Body of pancreas (tissue), 4 donors: Measurements from ENCODE around the gene ATP10D.

Source experiments
- POLR2A ChIP-seq, 3 donors: fragments of 450-650 bp; IDR thresholded peaks; one replicate each; pipeline ENCODE4 v1.6.1; 2016; ENCODE audit warnings: antibody characterized with exemption in 3 of 3, mild to moderate bottlenecking in 2 of 3
- TF ChIP-seq, protein P1 (sequence below), 7 experiments: fragments of 450-650 bp in 4 of 7; fragments of 200-600 bp in 3 of 7; sonication (generic) in 3 of 7; IDR thresholded peaks; one replicate each; pipeline ENCODE4 v1.5.1; 2016 to 2019; ENCODE audit warnings: antibody characterized with exemption in 7 of 7

DNA sequence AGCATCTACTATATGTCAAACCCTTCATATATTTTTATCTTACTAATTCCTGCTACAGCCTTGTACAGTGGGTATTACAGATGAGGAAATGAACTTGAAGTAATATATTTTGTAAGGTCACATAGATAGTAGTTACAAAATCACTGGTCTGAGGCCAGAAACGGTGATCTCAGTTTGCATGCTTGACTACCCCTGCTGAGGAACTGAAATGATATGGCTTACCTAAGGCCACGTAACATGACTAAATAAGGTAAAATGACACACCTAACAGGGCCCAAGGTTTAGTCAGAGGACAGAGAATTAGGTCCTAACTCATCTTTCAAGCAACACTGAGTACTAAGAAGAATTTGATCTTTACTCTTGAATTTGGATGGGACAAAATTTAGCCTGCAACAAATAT lies 20.1 kb upstream of the ATP10D start:
- TF ChIP-seq, protein P1, sequence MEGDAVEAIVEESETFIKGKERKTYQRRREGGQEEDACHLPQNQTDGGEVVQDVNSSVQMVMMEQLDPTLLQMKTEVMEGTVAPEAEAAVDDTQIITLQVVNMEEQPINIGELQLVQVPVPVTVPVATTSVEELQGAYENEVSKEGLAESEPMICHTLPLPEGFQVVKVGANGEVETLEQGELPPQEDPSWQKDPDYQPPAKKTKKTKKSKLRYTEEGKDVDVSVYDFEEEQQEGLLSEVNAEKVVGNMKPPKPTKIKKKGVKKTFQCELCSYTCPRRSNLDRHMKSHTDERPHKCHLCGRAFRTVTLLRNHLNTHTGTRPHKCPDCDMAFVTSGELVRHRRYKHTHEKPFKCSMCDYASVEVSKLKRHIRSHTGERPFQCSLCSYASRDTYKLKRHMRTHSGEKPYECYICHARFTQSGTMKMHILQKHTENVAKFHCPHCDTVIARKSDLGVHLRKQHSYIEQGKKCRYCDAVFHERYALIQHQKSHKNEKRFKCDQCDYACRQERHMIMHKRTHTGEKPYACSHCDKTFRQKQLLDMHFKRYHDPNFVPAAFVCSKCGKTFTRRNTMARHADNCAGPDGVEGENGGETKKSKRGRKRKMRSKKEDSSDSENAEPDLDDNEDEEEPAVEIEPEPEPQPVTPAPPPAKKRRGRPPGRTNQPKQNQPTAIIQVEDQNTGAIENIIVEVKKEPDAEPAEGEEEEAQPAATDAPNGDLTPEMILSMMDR (IDR thresholded peaks at IDR 0.05), result no peak
- no peak for TF ChIP-seq POLR2A (IDR thresholded peaks at IDR 0.05)
